GM15510 (cell line): ENCODE data around the gene HIP1.

Experiments
- POLR2A ChIP-seq: IDR thresholded peaks from 3 replicates; pipeline ENCODE4 v1.6.1; 2011; ENCODE audit warnings: borderline replicate concordance; ENCODE audit not compliant: insufficient read length; ENCODE audit errors: extremely low read depth

HIP1 gene

DNA sequence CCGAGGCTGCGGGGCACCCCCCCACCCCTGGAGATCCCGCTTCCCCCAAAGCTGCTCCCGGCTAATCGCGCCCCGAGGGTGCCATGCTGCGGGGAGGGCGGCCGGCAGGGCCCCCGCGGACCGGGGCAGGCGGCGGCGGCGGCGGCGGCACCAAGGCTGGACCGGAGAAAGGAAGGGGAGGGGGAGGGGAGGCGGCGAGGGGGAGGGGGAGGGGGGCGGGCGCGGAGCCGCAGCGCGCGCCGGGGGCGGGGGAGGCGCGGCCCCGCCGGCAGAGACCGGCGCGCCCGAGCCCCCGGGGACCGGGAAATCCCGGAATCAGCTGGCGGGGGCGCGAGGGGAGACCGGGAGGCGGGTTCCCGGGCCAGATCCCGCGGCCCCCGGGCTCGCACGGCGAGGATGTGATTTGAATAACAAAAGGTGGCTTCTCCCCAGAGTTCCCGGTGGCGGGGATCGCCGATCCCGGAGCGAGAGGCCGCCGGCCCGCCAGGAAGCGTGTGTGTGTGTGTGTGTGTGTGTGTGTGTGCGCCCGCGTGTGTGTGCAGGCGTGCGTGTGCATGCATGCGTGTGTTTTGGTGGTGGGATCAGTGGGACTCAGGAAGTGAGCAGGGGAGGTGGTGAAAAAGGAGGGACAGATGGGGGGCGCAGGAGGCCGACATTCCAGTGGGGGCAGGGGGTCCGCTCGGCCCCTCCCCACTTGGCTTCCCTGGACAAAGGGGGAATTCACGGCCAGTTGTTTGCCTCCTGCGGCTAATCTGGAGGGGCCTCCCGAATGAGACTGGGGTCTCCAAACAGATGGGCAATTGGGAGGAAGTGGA, 99.5 kb downstream of the HIP1 start:
- no peak for TF ChIP-seq POLR2A

DNA sequence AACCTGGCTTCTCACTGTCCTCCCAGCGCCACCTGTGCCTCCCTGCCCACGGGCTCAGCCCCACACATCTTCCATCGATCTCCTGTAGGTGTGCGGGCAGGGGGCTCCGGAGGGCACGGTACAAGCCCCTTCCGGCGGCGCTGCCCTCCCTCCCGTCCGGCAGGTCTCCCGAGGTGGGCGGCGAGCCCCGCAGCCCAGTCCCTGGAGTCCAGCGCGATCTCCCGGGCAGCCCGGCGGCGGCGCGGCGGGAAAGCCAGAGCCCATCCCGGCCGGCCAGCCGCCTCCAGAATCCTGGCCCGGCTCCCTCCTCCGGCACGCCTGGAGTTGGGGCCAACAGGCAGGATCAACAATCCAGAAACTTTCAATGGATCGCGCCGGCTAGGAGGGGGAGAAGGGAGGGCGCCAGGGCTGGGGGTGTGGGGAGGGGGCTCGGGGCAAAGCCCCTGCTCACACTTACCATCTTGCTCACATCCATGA, 100.1 kb downstream of the HIP1 start:
- TF ChIP-seq POLR2A: no peak

DNA sequence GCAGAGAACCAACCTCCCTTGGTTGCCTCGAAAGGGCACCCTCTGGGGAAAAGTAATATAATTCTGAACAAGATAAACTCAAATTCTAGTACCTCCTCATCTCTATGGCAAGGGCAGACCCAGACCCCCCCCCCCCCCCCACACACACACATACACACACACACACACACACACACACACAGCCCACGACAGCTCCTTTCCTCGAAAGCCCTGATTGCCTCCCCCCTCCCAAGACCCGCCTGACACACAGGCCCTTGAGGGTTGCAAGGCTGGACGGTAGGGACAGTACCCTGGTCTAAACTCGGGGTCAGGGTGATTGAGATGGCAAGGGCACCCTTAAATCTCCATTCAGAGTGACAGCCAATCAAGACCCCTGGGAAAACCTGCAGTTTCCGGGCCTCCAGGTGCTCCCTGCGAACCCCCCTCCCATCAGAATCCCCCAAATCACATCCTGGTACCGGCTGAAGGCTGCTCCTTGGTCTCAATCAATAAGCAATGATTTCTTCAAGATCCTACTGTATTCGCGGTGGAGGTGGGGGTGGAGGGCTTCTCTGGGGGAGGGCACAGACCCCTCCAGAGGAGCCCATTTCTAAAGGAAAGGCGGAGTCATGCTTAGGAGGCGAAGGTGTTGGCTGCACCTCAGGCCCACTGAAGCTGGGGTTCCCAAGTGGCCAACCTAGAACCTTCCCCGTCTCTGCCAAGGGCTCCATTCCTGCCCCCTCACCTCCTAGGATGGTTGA, 100.7 kb downstream of the HIP1 start:
- TF ChIP-seq POLR2A: no peak

DNA sequence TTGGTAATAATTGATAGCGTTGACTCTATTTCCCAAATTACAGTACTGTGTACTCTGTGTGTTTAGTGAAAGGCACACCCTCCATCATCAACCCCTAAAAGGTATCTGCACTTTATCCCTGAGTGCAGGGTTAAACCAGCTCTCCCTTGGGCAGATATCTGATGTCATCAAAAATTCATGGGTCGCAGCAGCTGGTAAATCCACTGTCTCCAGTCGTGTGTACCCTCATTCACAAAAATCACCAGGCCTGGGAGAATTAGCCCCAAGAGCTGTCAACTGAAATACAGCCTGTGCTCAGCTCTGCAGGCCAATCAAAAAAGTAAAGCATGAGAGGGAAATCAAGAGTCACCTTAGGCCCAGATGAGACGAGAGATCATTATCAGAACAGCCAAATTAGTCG, 103.7 kb downstream of the HIP1 start:
- TF ChIP-seq POLR2A: no peak

DNA sequence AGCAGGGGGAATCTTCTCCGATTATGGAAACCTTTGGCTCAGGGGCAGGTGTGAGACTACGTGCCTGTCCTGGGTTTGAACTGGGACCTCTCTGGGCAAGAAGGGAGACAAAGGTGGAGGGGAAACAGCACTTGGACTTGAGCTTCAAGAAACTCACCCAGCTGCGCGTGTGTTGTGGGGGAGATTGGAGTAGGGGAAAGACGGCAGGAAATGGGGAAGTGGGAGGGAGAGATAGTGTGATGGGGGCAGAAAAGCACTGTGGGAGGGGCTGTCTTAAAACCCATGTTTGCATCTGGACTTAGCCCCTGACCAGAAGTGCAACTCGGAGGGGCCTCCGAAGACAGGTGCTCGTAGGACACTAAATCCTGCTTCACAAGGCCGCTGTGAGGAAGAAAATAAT, 107.0 kb downstream of the HIP1 start:
- TF ChIP-seq POLR2A: no peak

DNA sequence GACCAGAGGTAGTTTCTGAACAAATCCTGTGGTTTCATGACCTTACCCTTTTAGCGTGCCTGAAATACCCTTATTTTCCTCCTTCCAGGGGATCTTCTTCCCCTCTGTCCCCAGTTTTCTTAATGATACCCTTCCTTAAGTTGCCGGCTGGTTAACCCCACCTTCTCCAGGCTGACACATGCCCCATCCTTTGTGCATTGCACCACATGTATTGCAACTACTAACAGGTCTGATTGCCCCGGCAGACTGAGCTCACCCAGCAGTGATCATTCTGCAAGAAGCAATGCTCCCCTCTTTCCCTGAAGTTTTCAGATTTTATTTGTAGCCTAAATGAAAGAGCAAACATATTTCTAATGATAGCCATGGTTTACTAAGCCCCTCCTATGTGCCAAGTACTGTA, 108.2 kb downstream of the HIP1 start:
- no peak for TF ChIP-seq POLR2A

DNA sequence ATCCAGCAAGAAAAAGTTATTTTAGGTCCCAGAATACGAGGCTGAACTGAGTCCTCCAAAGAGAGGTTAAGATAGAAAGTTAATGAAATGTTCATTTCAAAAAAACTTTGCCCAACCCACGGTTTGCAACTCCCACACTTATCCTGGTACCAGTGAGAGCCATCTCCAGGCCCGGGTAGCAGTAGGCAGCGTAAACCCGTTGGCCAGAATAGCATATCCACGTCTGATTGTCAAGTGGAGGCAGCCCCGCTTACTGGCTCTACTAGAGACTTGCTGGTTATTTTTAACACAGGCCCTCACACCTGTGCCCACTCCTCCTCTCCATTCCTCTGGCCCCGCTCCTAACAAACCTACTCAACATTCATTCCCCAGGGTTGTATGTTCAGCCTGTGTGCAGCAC, 109.7 kb downstream of the HIP1 start:
- no peak for TF ChIP-seq POLR2A

DNA sequence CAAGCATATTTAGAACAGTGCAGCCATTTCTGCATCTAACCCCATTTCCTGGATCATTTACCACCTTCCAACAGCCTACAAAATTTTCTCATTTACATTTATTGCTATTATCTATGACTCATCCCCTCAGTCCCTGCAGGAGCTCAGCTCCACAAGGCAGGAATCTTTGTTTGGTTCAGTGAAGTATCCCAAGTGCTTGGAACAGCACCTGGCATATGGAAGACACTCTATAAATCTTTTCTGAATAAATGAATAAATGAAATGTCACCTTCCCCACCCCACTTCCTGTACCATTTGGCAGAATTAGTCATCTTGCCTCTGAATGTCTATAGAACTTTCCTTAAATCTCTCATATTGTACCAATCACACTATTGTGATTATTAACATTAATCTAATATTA, 110.7 kb downstream of the HIP1 start:
- no peak for TF ChIP-seq POLR2A

DNA sequence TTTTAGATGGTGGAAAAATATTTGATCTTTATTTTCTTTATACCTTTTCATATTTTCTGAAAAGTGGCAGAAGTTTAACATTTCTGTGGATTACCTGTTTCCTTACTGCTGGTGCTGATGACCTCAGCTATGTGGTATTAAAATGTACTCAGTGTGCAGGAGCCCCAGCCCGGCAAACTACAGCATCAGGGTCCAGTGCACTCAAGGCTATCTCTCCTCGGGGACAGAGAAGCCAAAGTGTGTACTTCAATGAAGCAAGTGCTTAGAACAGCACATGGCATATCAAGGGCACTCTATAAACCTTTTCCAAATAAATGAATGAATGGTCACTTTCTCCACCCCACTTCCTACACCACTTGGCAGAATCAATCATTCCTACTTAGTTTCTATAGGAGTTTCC, 111.8 kb downstream of the HIP1 start:
- no peak for TF ChIP-seq POLR2A

DNA sequence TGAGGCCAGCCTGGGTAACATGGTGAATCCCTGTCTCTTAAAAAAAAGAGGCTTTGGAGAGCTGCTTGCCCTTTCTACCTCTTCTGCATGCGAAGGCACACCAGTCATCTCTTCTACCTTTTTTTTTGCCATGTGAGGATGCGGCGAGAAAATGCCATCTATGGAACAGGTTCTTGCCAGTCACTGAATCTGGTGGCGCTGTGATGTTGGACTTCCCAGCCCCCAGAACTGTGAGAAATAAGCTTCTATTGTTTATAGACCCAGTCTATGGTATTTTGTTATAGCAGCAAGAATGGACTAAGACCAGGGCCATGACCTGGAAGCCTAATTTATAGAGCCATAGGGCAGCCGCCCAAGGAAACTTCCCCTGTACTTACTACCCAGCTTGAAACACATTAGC, 112.9 kb downstream of the HIP1 start:
- no peak for TF ChIP-seq POLR2A

DNA sequence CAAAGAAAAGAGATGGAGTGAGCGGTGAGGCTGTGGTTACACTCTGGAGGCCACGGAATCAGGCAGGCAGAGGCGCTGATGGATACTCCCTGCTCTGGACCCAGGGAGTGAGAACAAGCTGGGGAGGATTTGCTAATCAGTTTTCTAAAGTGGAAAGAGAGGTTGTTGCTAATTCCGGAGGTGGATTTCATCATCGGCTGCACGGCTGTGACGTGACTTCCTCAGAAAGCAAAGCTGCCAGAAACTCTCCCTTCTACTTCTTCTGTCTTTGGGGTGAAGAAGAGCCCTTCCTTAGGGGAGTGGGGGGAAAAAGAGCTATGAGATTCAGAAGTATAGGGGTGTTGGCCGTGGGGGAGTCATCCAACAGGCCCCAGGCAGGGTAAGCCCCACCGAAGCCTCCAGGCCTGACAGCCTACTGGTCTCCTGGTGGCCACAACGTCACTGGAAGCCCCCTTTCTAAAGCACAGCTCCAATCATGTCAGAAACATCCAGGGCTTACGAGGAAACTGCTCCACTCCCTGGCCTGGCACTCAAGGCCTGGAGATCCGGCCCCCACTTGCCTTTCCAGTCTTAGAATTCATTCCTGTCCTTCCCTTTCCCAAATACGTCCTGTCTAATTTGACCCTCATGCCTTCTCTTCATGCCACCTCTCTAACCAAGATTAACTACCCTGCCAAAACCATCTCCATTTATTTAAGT, 114.5 kb downstream of the HIP1 start:
- no peak for TF ChIP-seq POLR2A

DNA sequence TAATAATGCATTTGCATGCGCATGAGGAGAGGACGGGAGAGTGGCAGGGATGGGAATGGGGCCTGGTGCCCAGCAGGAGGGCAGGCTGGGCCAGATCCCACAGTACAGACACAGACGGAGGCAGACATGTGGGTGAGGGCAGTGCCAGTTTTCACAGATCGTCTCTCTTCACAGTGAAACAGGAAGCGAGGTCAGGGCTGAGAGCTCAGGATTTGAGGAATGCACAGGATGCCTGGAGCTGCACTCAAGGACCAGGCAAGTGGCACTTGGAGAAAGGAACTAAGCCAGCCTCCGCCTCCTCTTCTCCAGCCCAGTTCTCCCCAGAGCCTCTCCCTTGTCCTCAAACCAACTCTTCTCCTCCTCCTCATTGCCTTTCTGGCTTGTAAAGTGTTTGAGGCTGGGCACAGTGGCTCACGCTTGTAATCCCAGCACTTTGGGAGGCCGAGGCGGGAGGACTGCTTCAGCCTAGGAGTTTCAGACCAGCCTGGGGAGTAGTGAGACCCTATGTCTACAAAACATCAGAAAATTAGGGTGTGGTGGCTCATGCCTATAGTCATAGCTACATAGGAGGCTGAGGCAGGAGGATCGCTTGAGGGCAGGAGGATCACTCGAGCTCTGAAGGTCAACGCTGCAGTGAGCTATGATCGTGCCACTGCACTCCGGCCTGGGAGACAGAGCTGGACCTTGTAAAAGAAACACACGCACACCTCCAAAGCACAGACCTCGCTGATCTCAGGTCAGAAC, 115.2 kb downstream of the HIP1 start:
- TF ChIP-seq POLR2A: no peak

DNA sequence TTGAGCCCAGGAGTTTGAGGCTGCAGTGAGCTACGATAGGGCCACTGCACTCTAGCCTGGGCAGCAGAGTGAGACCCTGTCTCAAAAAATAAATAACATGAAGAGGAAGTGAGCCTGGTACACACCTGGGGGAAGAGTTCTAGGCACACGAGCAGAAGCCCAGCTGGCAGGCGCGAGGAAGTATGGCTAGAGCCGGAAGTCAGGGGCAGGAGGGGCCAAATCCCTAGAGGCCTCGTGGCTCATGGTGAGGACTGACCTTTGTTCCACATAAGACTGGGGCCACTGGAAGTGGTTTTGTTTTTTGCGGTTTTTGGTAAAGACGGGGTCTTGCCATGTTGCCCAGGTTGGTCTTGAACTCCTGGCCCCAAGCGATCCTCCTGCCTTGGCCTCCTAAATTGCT, 117.6 kb downstream of the HIP1 start:
- no peak for TF ChIP-seq POLR2A

DNA sequence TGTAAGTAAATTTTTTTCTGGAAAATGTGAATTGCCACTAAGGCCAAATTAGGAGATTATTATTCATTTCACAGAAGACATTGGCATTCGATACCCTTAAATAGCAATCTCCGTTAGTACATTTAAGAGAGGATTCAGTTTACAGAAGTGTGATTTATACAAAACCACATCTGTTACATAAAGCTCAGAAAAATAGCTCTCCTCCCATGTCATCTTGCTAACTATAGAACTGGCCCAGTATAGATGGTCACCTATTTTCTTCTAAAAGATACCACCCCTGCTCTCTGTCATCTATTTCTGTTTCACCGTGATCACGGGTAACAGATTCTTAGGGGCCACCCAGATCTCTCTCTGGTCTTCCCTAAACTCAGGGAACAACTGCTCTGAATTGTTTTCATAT, 119.1 kb downstream of the HIP1 start:
- no peak for TF ChIP-seq POLR2A

DNA sequence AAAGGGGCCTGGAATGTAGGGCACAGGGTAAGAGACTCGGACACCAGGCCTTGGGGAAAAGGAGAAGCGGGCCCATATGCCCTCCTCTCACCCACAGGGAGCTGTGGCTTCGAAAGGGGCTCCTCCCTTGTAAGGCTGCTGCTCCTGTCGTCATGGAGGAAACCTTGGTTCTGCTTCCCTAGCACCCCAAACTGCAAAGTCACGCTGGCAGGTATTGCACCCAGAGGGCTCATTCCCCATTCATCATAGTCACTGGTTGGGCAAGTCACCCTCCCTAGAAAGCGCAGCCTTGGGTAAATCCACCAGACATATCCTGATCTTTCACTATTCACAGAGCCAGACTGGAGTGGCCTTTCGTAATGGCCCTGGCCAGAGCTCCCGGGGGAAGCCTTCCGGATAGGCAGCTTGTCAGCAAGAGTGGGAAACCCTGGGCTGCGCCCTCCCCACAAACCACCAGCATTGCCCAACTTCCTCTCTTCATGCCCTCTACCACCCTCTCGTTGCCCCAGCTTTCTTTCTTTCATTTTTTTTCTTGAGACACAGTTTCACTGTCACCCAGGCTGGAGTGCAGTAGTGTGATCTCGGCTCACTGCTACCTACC, 121.0 kb downstream of the HIP1 start:
- TF ChIP-seq POLR2A: no peak

DNA sequence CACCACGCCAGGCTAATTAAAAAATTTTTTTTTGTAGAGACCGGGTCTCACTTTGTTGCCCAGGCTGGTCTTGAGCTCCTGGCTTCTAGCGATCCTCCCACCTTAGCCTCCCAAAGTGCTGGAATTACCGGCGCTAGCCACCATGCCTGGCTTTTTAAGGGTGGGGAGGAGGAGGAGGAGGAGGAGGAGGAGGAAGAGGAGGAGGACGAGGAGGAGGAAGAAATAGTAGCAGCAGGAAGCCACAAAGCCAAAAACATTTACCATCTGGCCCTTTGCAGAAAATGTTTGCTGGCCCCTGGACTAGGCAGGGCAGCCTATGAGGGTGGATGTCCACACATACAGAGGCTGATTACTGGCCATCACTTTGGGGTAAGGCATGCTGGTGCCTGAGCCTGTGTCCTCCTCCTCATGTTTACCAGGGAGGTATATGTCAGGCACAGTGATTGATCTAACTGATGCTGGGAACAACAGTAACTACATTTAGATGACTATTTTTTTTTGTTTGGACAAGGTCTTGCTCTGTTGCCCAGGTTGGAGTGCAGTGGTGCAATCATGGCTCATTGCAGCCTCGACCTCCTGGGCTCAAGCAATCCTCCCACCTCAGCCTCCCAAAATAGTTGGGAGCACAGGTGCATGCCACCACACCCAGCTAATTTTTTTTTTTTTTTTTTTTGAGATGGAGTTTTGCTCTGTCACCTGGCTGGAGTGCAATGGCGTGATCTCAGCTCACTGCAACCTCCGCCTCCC, 122.1 kb downstream of the HIP1 start:
- TF ChIP-seq POLR2A: no peak
